ENCODE data around the gene CDT1.

Gene CDT1

GRCh38 chr16:88836791-88837190 is 33.2 kb downstream of the CDT1 start:
- no peak for TF ChIP-seq CTCF (conservative IDR thresholded peaks at IDR 0.05)
- H3K27ac ChIP-seq: no peak overlapping the region

GRCh38 chr16:88837806-88838205 is 34.2 kb downstream of the CDT1 start:
- TF ChIP-seq CTCF (conservative IDR thresholded peaks at IDR 0.05): no peak
- no peak overlapping the region for H3K27ac ChIP-seq

GRCh38 chr16:88838566-88838965 is 35.0 kb downstream of the CDT1 start:
- TF ChIP-seq CTCF (conservative IDR thresholded peaks at IDR 0.05): no peak

GRCh38 chr16:88839026-88839529 is 35.5 kb downstream of the CDT1 start:
- H3K27ac ChIP-seq: no peak overlapping the region
- no peak for TF ChIP-seq CTCF (conservative IDR thresholded peaks at IDR 0.05)

More at GRCh38 chr16:88838566-88838965, 35.0 kb downstream of the CDT1 start:
- no peak overlapping the region for H3K27ac ChIP-seq

- H3K27ac ChIP-seq: no peak overlapping the region
- no peak for TF ChIP-seq CTCF (conservative IDR thresholded peaks at IDR 0.05)
Observed at GRCh38 chr16:88839745-88840599, 36.4 kb downstream of the CDT1 start.

- H3K27ac ChIP-seq: no peak overlapping the region
- TF ChIP-seq CTCF (conservative IDR thresholded peaks at IDR 0.05): no peak
Observed at GRCh38 chr16:88840600-88841215, 37.1 kb downstream of the CDT1 start.

- TF ChIP-seq CTCF (conservative IDR thresholded peaks at IDR 0.05): no peak
- no peak overlapping the region for H3K27ac ChIP-seq
Observed at GRCh38 chr16:88841521-88842307, 38.1 kb downstream of the CDT1 start.
